Endometrium (tissue), 2 donors: ENCODE data around the gene MBOAT7.
"Not testable (repeated sequence)": the region's sequence is repeated elsewhere in the genome, so short reads cannot be mapped to it uniquely, and the experiment has no call there.

Source experiments
- FAIRE-seq: peaks from 2 replicates; lab custom pipeline; 2012; peaks lifted over from hg19 to GRCh38; lab: Jason Lieb, UNC
- donor health status: control.
- donor health status: control.

MBOAT7 gene

DNA sequence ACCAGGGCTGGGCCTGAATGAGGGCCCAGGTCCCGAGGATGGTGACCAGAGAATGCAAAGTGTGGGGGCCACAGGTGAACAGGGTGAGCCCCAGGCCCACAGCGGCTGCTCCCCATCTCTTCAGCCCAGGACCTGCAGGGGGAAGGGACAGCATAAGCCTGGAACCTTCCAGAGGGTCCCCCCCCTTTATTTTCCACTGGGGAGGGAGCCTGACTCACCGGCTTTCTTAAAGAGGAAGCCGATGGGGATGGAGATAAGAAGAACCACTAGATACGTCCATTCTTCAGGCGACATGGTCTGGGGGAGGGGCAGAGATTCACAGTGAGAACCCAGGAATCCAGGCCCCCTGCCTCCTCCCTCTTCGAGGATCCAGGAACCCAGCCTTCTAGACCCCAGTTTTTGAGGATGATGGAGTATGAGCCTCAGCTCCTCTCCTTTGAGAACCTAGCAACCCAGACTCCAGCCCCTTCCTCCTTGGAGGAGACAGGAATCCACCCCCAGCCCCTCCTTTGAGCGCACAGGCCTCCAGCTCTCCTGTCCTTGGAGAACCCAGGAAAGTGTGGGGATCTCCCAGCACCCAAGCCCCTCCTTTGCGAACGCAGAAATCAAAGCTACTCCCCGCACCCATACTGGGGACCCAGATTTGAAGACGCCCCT is 1.0 kb downstream of the MBOAT7 start:
- FAIRE-seq = no peak

DNA sequence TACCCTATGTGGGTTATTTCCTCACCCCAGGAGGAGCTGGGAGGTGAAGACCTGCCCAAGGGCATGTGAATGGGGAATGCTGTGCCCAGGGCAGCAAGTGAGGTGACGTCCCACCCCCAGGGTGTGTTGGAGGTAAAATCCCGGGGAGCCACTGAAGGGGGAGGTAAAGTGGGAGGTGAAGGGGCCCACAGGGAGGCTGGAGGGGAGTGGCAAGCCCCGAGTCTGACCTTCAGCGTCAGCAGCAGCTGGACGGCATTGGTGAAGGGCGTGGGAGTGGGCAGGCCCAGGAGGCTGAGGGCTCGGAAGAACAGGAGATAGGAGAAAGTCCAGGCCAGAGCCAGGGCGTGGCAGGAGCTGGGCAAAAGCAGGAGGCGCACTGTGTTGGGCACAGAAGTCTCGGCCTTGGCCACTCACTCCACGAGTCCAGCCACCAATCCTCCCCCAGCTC is 2.4 kb downstream of the MBOAT7 start:
- no peak for FAIRE-seq

DNA sequence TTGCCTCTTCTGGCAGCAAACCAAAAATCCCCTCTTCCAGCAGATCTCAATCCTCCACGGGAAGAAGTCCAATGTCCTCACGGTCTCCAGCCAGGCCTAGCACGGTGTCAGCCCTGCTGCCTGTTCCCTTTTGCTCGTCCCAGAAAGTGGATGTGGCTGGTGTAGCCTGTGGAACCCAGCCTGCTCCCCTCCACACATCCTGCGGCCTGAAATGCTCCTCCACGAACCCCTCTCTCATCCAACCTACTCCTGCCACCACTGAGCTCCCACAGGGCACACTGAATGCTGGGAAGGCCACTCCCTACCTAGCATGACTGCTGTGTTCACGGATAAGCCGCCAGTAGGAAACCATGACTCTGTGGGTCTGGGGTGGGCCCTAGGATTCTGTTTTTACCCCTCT is 3.0 kb downstream of the MBOAT7 start:
- FAIRE-seq = no peak

DNA sequence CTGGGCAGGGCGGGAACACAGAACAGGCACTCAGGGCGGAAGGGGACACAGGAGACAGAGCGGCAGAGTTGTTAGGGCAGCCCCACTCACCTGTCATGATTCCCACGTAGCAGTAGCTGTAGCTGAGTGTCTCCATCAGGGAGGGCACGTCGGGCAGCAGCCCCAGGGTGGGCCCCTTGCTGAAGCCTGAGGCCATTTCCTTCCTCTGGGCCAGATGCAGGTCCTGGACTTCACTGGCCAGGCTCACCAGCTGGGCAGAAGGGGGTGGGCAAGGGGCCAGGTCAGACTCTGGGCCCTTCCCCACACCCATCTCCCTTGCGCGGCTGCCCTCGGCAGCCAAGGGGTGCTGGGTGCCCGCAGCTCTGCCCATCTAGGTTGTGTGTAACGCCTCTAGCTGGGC is 5.9 kb downstream of the MBOAT7 start:
- no peak for FAIRE-seq

DNA sequence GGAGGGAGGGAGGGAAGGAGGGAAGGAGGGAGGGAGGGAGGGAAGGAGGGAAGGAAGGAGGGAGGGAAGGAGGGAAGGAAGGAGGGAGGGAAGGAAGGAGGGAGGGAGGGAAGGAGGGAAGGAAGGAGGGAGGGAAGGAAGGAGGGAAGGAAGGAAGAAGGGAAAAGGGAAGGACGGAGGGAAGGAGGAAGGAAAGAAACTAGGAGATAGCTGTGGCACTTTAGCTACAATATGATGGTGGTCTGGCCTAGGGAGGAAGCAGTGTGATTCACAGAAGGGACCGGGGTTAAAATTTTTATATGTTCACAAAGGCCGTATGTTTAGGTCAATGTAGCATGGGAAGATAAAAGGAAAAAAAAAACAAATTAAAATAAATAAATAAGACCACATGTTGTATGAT is 7.5 kb downstream of the MBOAT7 start:
- FAIRE-seq = not testable (repeated sequence)

DNA sequence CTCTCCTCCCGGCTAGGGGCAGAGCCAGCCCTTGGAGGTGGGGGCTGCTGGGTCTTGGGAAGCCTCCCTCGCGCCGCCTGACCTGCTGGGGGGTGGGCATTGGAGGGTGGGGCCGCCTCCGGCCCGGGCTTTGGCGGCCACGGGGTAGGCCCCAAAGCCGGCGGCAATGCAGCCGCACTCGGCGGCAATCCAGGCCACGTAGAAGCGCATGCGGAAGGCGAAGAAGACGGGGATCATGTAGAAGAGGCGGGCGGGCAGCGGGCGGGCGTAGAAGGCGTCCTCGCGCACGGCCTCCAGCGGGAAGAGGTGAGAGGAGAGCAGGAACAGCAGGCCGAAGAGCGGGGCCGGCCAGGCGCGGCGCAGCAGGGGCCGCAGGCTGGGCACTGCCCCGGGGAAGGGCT is 8.7 kb downstream of the MBOAT7 start:
- FAIRE-seq = no peak

DNA sequence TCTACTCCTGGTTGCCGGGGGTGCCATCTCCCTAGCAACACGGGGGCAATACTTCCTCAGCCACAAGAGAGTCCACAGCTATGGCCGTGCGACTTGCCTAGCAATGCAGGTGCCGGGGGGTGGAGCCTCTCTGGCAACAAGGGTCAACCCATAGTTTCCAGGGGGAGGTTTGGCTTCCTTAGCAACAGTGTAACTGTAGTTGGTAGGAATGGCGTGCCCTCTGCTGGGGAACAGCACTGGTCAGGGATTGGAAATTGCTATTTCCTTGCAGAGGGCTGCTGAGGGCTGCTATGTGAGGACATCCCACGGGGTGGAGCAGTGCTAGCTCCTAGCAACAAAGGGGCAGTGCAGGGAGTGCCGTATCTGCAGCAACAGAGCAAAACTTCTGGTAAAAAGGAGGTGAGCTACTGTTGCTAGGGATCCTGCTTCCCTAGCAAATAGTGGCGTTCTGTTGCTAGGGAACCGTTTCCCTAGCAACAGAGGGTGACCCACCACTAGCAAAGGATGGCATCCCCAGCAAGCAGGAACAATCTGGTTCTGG is 9.4 kb downstream of the MBOAT7 start:
- no peak for FAIRE-seq

DNA sequence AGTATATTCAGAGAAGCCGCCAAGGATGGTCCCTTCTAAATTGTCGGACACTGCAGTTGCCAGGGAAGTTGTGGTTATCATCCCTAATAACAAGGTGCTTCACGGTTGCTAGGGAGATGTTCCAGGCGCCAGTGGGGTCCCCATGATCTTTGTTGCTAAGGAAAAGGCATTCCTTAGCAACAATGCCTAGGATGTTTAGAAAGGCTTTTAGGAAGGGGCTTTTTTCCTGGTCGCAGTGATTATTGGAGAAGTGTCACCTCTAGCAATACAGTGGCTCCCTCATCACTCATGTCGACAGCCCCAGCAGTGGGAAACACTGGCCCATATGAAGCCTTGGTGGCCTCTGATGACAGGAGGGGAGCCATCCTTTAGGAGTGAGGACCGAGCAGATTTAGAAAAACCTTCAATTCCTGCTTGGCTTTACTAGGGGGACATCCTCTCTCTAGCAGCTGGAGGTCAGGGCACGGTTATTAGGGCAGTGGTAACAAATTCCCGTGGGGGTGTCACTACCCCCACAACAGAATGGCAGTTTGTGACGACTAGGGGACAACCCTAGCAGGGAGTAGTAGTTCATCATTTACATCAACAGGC is 10.0 kb downstream of the MBOAT7 start:
- FAIRE-seq = no peak

DNA sequence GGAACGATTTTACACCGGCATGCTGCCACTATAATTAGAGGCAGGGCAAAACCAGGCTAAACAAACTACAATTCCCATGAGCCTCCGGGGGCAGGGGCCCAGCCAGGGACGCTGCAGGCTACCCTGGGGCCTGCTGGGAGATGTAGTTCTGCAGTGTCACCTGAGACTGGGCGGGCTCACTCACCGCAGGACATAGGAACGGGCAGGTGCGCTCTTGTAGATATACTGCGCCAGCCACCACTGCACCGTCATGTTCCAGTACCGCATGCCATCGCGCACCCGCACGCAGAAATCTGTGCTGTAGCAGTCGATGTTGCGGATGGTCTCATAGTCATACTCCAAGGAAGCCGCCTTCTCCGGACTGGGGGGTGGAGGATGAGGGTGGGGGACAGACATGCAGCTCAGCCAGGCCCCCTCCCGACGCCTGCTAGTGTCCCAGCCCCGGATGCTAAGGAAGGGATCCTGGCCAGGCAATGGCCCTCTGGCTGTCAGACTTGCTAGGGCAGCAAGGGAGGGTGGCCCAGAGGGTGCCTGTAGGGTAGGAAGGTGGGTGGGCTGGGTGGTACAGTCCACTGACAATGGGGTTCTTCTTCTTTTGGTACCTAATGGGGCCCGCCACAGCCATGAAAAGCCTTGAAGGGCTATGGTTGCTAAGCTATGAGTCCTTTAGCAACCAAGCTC is 10.7 kb downstream of the MBOAT7 start:
- FAIRE-seq = no peak

DNA sequence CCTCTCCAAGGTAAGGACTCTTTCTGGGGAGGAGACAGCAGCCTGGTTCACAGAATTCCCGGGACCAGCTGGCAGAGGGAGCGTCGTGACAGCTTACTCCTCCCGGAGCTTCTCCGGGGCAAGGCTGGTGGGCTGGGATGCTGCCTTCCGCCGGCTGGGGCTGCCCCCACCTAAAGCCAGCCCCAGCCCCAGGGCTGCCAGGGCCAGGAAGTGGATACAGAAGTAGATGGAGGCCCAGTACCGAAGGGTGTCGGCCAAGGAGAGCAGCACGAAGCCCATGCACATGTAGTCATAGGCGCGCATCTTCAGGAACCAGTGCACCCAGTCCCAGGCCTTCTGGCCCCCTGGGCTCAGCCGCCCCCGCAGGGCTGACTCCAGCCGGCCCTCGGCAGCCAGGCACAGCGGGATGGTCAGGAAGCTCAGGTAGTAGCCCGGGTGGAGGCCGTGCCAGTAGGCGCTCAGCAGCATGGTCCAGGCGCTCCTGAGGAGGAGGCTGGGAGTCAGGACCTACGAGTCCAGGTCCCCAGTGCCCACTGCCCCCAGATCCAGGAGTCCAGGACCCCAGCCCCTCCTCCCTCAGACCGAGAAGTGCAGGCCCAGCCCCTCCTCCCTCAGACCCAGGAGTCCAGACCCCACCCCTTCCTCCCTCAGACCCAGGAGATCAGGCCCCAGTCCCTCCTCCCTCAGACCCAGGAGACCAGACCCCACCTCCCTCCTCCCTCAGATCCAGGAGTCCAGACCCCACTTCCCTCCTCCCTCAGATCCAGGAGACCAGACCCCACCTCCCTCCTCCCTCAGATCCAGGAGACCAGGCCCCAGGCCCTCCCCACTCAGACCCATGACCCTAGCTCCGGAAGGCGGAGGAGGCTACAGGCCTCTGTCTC is 15.2 kb downstream of the MBOAT7 start:
- no peak for FAIRE-seq

DNA sequence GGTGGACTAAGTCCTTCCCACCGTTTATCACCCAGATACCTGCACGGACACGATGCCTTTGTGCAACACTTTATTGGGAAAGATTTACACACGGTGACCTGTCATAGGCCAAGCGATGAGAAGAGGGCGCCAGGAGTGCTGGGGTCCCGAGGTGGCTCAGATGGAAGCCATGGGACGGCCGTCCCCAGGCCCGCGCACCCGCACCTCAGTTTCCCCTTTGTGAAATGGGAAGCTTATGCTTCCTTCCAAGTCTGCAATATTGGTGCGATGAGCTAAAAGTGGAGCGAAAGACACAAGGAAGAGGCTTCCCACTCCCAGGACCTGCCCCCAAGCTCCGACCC is 16.1 kb downstream of the MBOAT7 start:
- FAIRE-seq = no peak

DNA sequence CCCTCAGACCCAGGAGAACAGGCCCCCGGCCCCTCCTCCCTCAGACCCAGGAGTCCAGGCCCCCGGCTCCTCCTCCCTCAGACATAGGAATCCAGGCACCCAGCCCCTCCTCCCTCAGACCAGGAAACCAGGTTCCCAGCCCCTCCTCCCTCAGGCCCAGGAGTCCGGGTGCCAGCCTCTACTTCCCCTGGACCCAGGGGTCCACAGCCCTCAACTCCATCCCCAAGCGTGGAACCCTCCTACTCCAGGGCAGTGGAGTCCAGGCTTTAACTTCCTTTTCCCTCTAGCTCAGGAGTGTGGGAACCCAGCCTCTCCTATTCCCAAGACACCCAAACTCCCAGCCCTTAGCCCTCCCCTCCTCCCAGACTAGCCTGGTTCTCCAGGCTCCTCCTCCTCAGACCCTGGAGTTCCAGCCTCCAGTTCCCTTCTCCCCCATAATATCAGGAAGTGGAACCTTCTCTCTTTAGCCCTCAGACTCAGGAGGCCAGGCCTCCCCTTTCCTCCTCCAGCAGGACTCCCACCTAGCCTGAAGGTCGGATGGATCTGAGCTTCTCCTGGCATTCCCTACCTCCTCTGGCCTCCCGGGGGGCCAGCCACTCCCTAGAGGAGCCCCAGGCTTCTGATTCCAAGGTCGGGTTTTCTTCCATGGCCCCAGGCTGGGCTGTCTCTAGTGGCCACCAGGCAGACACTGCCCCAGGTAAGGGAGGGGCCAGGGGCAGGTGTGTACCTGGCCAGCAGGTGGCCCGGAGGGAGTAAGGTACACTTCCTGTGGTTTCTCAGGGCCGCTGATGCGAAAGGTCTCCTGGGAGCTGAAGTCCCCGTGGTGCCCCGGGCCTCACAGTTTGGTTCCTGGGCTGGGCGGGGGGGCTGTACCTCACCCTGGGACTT is 16.7 kb downstream of the MBOAT7 start, which contains the start of gene TMC4:
TMC4 (minus strand) TSS at position 690 of the 888 bp plus-strand sequence; CDS start at position 647, 43 bp downstream.
- FAIRE-seq = no peak

DNA sequence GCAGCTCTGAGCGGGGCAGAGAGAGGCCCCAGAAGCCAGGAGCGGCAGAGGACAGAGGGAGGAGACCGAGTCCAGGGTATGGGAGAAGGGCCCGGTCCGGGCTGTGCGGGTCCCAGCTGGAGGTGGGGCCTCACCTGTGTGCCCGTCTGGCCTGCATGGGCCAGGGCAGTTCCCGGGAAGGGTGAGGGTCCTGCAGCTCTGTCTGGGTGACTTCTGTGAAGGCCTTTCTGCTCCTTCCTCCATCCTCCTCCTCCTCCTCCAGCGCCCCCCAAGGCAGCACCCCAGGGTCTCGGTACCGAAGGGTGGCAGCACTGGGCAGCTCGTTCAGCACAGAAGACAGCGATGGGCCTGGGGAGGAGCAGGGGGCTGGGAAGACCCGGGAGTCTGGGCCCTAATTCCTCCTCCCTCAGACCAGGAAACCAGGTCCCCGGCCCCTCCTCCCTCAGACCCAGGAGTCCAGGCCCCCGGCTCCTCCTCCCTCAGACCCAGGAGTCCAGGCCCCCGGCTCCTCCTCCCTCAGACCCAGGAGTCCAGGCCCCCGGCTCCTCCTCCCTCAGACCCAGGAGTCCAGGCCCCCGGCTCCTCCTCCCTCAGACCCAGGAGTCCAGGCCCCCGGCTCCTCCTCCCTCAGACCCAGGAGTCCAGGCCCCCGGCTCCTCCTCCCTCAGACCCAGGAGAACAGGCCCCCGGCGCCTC is 17.5 kb downstream of the MBOAT7 start:
- FAIRE-seq = not testable (repeated sequence)

DNA sequence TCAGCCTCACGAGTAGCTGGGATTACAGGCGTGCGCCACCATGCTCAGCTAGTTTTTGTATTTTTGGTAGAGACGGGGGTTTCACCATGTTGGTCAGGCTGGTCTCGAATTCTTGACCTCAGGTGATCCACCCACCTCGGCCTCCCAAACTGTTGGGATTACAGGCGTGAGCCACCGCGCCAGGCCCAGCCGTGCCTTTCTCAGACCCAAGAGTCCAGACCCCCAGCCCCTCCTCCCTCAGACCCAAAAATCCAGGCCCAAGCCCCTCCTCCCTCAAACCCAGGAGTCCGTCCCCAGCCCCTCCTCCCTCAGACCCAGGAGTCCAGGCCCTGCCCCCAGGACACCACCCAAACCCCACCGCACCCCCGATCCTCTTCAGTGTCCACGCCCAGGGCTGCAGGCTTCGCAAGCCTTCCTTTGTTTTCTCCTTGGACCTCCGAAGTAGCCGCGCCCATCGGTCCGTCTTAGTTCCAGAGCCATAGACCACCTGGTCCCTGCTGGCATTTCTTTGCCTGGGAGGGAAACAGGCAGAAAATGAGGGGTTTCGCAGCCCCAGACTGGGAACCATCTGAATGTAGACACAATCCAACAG is 20.1 kb downstream of the MBOAT7 start:
- no peak for FAIRE-seq

DNA sequence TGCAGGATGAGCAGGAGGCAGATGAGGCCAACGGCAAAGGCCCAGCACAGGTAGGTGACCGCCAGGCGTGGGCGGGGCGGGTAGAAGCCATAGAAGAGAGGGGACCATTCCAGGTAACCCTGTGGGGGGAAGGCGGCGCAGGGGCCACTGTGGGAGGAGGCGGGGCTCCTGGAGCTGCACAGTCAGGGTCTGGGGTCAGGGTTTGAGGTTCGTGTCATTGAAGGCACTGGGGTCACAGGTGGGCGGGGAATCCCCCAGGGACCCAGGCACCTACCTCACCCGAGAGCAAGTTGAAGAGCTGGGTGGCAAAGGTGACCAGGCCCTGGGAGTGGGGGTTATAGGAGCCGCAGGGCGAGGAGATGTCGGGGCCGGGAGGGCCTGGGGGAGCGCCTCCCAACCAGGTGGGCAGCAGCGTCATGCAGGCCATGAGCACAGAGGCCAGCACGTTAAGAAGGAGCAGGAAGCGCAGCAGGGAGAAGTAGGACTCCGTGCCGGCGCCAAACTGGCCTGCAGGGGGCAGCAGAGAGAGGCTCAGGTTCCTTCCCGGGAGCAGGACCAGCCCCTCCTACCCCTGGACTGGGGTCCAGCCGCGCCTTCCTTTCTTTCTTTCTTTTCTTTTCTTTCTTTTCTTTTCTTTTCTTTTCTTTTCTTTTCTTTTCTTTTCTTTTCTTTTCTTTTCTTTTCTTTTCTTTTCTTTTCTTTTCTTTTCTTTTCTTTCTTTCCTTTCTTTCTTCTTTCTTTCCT is 21.0 kb downstream of the MBOAT7 start:
- FAIRE-seq = no peak

DNA sequence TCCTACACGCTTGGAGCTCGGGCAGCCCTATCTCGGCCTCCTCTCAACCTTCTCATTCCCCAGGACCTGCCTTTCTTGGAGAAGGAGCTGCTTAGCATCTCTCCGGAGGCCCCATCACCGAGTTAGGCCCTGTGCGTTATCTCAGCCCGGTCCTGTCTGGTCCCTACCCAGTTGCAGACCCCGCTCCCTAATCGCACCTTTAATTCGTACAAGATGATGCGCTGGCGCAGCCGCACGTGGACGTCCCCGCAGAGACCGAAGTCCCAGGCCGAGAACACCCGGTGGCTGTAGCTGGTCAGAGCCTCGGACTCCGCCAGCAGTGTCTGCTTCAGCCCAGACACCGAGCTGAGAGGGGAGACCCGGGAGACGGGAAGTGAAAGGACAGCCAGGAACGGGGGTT is 24.2 kb downstream of the MBOAT7 start:
- FAIRE-seq = no peak

DNA sequence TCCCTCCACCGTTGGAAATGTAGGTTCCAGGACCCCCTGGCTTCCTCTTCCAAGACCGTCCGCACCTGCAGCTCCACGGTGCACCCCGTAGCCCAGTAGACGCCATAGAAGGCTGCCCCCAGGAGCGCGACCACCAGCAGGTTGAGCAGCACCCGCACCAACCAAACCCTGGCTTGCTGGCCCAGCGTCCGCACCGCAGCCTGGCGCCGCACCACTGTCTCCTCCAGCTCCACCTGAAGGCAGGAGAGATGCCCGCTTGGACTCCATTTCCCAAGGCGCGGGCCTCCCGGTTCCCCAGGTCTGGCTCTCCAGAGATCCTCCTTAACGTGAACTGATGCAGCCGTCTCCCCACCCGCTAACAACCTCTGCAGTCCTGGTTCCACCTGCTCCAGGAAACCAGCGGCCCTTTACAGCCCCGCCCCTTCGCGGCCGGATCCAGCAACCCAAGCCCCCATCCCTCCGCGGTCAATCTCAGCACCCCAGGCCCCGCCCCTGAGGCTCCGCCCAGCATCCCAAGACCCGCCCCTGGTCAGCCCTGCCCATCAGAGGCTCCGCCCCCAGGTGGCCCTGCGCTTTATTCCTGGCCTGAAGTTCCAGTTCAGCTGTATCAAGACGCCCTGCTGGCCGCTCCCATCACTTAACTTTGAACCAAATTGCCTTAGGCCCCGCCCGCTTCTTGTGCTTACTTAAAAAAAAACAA is 24.9 kb downstream of the MBOAT7 start:
- no peak for FAIRE-seq

DNA sequence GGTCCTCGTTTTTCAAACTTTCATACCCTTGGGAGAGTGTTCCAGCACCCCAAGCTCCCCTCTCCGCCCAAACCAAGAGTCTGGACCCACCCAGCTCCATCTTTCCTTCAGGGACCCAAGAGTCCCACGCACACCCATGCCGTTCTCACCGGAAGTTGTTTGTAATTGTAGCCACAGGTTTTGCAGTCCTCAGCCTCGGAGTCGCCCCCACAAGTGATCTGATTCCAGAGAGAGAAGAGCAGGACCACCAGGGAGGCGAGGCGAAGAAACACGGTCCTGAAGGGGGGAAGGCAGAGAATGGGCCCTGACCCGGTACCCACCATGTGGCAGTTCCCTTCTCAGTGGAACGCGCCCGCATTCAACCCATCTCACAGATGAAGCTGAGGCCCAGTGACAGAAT is 26.5 kb downstream of the MBOAT7 start:
- FAIRE-seq = no peak

DNA sequence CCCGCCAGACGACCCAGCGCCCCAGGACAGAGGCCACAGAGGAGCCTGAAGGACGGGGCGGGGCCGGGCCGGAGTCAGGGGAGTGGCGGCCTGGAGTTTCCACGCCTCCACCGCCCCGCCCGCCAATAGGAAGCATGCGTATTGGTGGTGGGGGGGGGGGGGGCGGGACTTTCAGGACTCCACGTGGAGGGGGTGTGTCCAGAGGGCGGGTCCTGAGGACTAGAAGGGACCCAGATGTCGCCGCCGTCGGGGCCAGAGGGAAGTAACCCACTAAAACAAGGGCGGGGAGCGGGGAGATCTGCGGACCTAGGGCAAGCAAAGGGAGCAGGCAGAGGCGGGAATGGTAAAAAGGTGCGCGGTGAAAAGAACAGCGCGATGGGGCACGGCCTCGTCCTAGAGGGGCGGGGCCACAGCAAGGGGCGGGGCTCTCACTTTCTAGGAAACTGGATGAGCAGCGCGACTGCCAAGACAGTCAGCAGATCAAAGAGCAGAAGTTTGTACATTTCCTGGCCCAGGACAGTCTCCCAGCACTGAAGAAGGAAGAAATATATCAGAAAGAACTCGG is 27.1 kb downstream of the MBOAT7 start:
- no peak for FAIRE-seq
